ENCODE data around the gene PPM1A.

PPM1A gene

GRCh38 chr14:60210703-60211102 is 38.3 kb upstream of the PPM1A start:
- TF ChIP-seq CTCF (conservative IDR thresholded peaks at IDR 0.05; ENCODE audit: low read length), result no peak
- no peak for TF ChIP-seq EZH2phosphoT487 (IDR thresholded peaks at IDR 0.05; ENCODE audit: borderline replicate concordance)
- H3K9ac ChIP-seq (ENCODE audit: low read depth, low read length, poor library complexity, severe bottlenecking), result no peak overlapping the region
- no peaks in the 10 kb centered on the region for H4K20me1 ChIP-seq (ENCODE audit: insufficient read depth, low read length, poor library complexity, severe bottlenecking)
- H3K36me3 ChIP-seq (ENCODE audit: insufficient read depth, low read length), result no peaks in the 10 kb centered on the region
- H3K9me2 ChIP-seq (replicated peaks; ENCODE audit: low read depth, low read length), result no peaks in the 10 kb centered on the region
- H3F3A ChIP-seq (ENCODE audit: low read depth), result no peaks in the 10 kb centered on the region
- no peaks in the 10 kb centered on the region for H3K27me3 ChIP-seq (ENCODE audit: insufficient read depth, low read length, poor library complexity, severe bottlenecking)
- no peak overlapping the region for H2AFZ ChIP-seq (ENCODE audit: low read length)
- no peaks in the 10 kb centered on the region for H3K4me1 ChIP-seq (ENCODE audit: insufficient read depth, low read length, poor library complexity, severe bottlenecking)
- H3K4me2 ChIP-seq (ENCODE audit: low read depth, low read length, poor library complexity, severe bottlenecking), result no peak overlapping the region
- H3K79me2 ChIP-seq (ENCODE audit: insufficient read depth, low read length), result no peaks in the 10 kb centered on the region
- no peaks in the 10 kb centered on the region for H3K9me3 ChIP-seq (ENCODE audit: insufficient read depth, low read depth, low read length)
- no peak overlapping the region for H3K4me3 ChIP-seq (ENCODE audit: low read length, poor library complexity, severe bottlenecking)

DNA sequence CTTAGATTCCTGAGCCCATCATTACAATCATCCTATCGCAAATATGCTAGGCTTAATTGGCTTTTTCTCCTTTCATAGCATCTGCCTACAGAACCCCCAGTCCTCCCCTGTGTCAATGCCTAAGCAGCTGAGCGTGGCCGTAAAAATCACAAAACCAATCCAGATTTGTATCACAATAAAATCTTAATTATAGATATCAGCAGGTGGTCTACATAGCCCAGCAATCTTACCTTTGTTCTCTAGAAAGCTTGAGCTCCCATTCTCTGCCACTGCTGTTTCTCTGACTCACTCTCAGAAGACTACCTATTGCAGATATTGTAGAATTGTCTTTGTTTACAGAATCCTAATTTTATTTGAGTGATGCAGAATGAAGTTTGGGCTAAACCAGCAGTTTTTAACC is 37.9 kb upstream of the PPM1A start:
- no peak overlapping the region for H2AFZ ChIP-seq (ENCODE audit: low read length)
- no peak overlapping the region for H3K9ac ChIP-seq (ENCODE audit: low read depth, low read length, poor library complexity, severe bottlenecking)
- H3K27me3 ChIP-seq (ENCODE audit: insufficient read depth, low read length, poor library complexity, severe bottlenecking), result no peaks in the 10 kb centered on the region
- no peaks in the 10 kb centered on the region for H3F3A ChIP-seq (ENCODE audit: low read depth)
- no peaks in the 10 kb centered on the region for H3K79me2 ChIP-seq (ENCODE audit: insufficient read depth, low read length)
- H3K4me2 ChIP-seq (ENCODE audit: low read depth, low read length, poor library complexity, severe bottlenecking), result no peak overlapping the region
- H3K36me3 ChIP-seq (ENCODE audit: insufficient read depth, low read length), result no peaks in the 10 kb centered on the region
- no peaks in the 10 kb centered on the region for H3K9me3 ChIP-seq (ENCODE audit: insufficient read depth, low read depth, low read length)
- no peaks in the 10 kb centered on the region for H3K4me1 ChIP-seq (ENCODE audit: insufficient read depth, low read length, poor library complexity, severe bottlenecking)
- no peak for TF ChIP-seq EZH2phosphoT487 (IDR thresholded peaks at IDR 0.05; ENCODE audit: borderline replicate concordance)
- TF ChIP-seq CTCF (conservative IDR thresholded peaks at IDR 0.05; ENCODE audit: low read length), result no peak
- no peak overlapping the region for H3K4me3 ChIP-seq (ENCODE audit: low read length, poor library complexity, severe bottlenecking)
- no peaks in the 10 kb centered on the region for H4K20me1 ChIP-seq (ENCODE audit: insufficient read depth, low read length, poor library complexity, severe bottlenecking)
- no peaks in the 10 kb centered on the region for H3K9me2 ChIP-seq (replicated peaks; ENCODE audit: low read depth, low read length)

GRCh38 chr14:60212503-60213371 is 36.3 kb upstream of the PPM1A start:
- no peak overlapping the region for H3K4me2 ChIP-seq (ENCODE audit: low read depth, low read length, poor library complexity, severe bottlenecking)
- TF ChIP-seq EZH2phosphoT487 (IDR thresholded peaks at IDR 0.05; ENCODE audit: borderline replicate concordance) (no peak), CTCF (conservative IDR thresholded peaks at IDR 0.05; ENCODE audit: low read length) (no peak)
- no peaks in the 10 kb centered on the region for H3K79me2 ChIP-seq (ENCODE audit: insufficient read depth, low read length)
- H3K4me3 ChIP-seq (ENCODE audit: low read length, poor library complexity, severe bottlenecking), result no peak overlapping the region
- no peaks in the 10 kb centered on the region for H4K20me1 ChIP-seq (ENCODE audit: insufficient read depth, low read length, poor library complexity, severe bottlenecking)
- H3K36me3 ChIP-seq (ENCODE audit: insufficient read depth, low read length), result no peaks in the 10 kb centered on the region
- no peaks in the 10 kb centered on the region for H3K9me2 ChIP-seq (replicated peaks; ENCODE audit: low read depth, low read length)
- H3K4me1 ChIP-seq (ENCODE audit: insufficient read depth, low read length, poor library complexity, severe bottlenecking), result no peaks in the 10 kb centered on the region
- no peaks in the 10 kb centered on the region for H3F3A ChIP-seq (ENCODE audit: low read depth)
- H2AFZ ChIP-seq (ENCODE audit: low read length), result no peak overlapping the region
- H3K9ac ChIP-seq (ENCODE audit: low read depth, low read length, poor library complexity, severe bottlenecking), result no peak overlapping the region
- no peaks in the 10 kb centered on the region for H3K27me3 ChIP-seq (ENCODE audit: insufficient read depth, low read length, poor library complexity, severe bottlenecking)
- no peaks in the 10 kb centered on the region for H3K9me3 ChIP-seq (ENCODE audit: insufficient read depth, low read depth, low read length)

All from Loucy (cell line).